GM12878 (cell line): Measurements from ENCODE around the gene ZBTB5. TPM values are rescaled to one million over a fixed set of nuclear protein-coding genes. Genes with fewer than 3 reads are reported as not detected.

Experiments used
- ATAC-seq: fragments of 200-7000 bp; cut with Tn5 transposase; 3 replicates; pipeline ENCODE4 v1.9.1; 2020; ENCODE audit warnings: mild to moderate bottlenecking, moderate library complexity
- BruUV-seq: library from RNA; stranded (reverse); fragments of 400-500 nt; replicated peaks from 2 replicates; lab custom pipeline; 2021; lab: Mats Ljungman, UMichigan
- CTCF ChIA-PET: fragments of 300-600 bp; sonication (Branson Sonifier 250); formaldehyde crosslinking; extraction: SDS; loops from one replicate; lab custom pipeline; 2021; ENCODE audit warnings: inconsistent platforms; lab: Yijun Ruan, JAX
- POLR2A ChIA-PET: fragments of 350-600 bp; formaldehyde crosslinking; extraction: SDS; loops from one replicate; lab custom pipeline; 2021; ENCODE audit warnings: inconsistent platforms; lab: Charles Lee
- RAD21 ChIA-PET: fragments of 300-600 bp; sonication (Branson Sonifier 250); formaldehyde crosslinking; loops from one replicate; lab custom pipeline; 2023; ENCODE audit warnings: antibody characterized with exemption; ENCODE audit not compliant: unreplicated experiment; lab: Charles Lee
- SMC1A ChIA-PET: fragments of 300-600 bp; sonication (Branson Sonifier 250); formaldehyde crosslinking; loops from one replicate; lab custom pipeline; 2023; ENCODE audit not compliant: unreplicated experiment, uncharacterized antibody; lab: Charles Lee
- DNase-seq: peaks from one replicate; pipeline ENCODE4 v3.0.0-alpha.2; 2011; ENCODE audit warnings: low read depth, low spot score
- FAIRE-seq: peaks from 3 replicates; lab custom pipeline; 2011; peaks lifted over from hg19 to GRCh38; lab: Jason Lieb, UNC
- H2AFZ ChIP-seq: 2 replicates; pipeline ENCODE4 v1.6.0; 2011; ENCODE audit warnings: low read depth, low read length, control low read depth; ENCODE audit not compliant: control insufficient read depth
- H3K27ac ChIP-seq: 2 replicates; pipeline ENCODE4 v1.5.1; 2011; ENCODE audit warnings: control low read depth; ENCODE audit not compliant: control insufficient read depth, insufficient read depth
- H3K27me3 ChIP-seq, 2 experiments: replicated peaks in 1 of 2; 2 replicates each; pipeline versions ENCODE4 v1.6.0 to v1.6.1; 2011; ENCODE audit warnings: low read length in 1 of 2; ENCODE audit not compliant: control insufficient read depth in 2 of 2, insufficient read depth in 2 of 2
- H3K36me3 ChIP-seq, 2 experiments: 2 replicates each; pipeline ENCODE4 v1.5.1; 2011; ENCODE audit warnings: low read length in 1 of 2; ENCODE audit not compliant: control insufficient read depth in 2 of 2, insufficient read depth in 2 of 2
- H3K4me1 ChIP-seq: 2 replicates; pipeline ENCODE4 v1.6.1; 2011; ENCODE audit warnings: mild to moderate bottlenecking, low read length, moderate library complexity, mixed read lengths; ENCODE audit not compliant: control insufficient read depth, insufficient read depth
- H3K4me2 ChIP-seq: 2 replicates; pipeline ENCODE4 v1.6.0; 2011; ENCODE audit warnings: control low read depth; ENCODE audit not compliant: control insufficient read depth, insufficient read depth
- H3K4me3 ChIP-seq: fragments of 200-600 bp; sonication (generic); 2 replicates; pipeline ENCODE4 v1.5.1; 2016
- H3K79me2 ChIP-seq: 2 replicates; pipeline ENCODE4 v1.6.0; 2011; ENCODE audit warnings: low read length; ENCODE audit not compliant: control insufficient read depth, insufficient read depth
- H3K9ac ChIP-seq: 2 replicates; pipeline ENCODE4 v1.8.0; 2011; ENCODE audit warnings: low read length, control low read depth, mixed read lengths; ENCODE audit not compliant: control insufficient read depth, insufficient read depth
- H3K9me3 ChIP-seq: replicated peaks from 3 replicates; pipeline ENCODE4 v1.5.1; 2011; ENCODE audit warnings: mild to moderate bottlenecking, low read length; ENCODE audit not compliant: control insufficient read depth, insufficient read depth
- H4K20me1 ChIP-seq: 2 replicates; pipeline ENCODE4 v1.6.0; 2011; ENCODE audit not compliant: control insufficient read depth, insufficient read depth
- ESRRA ChIP-seq: IDR thresholded peaks from 2 replicates; pipeline ENCODE4 v1.6.1; 2012; ENCODE audit warnings: mild to moderate bottlenecking, low read length, improper control_type of control experiment
- FOXM1 ChIP-seq: IDR thresholded peaks from 2 replicates; pipeline ENCODE4 v1.6.1; 2012; ENCODE audit warnings: low read depth, mild to moderate bottlenecking, inconsistent platforms, low read length, moderate library complexity
- MTA2 ChIP-seq: fragments of 450-650 bp; IDR thresholded peaks from 2 replicates; pipeline ENCODE4 v1.6.1; 2016; ENCODE audit warnings: low read depth, mild to moderate bottlenecking, moderate library complexity
- POLR2A ChIP-seq: IDR thresholded peaks from 2 replicates; pipeline ENCODE4 v1.6.1; 2011; ENCODE audit warnings: low read depth, mild to moderate bottlenecking, low read length
- TCF12 ChIP-seq: IDR thresholded peaks from 2 replicates; pipeline ENCODE4 v1.6.1; 2011; ENCODE audit warnings: low read depth, mild to moderate bottlenecking, low read length
- TCF3 ChIP-seq: IDR thresholded peaks from 2 replicates; pipeline ENCODE4 v1.6.1; 2012; ENCODE audit warnings: low read depth, mild to moderate bottlenecking, low read length, borderline replicate concordance; ENCODE audit not compliant: insufficient read depth
- in situ Hi-C: fragments of 300-500 bp; cut with MboI; formaldehyde crosslinking; loops from 9 replicates; pipeline ENCODE4 v1.14.3; 2018; ENCODE audit warnings: mixed read lengths
- intact Hi-C: fragments of 100-400 bp; cut with micrococcal nuclease; formaldehyde crosslinking; loops from one replicate; pipeline ENCODE4 v1.14.2; 2022; ENCODE audit not compliant: unreplicated experiment
- polyA plus RNA-seq, 11 experiments: library from polyadenylated mRNA; depleted of rRNA in 4 of 11; unstranded in 6 of 11; stranded (reverse) in 5 of 11; fragments of >200 nt; fragmentation: Nextera tagmentation in 4 of 11; fragmentation: Illumina TruSeq in 1 of 11; extraction: Ambion mirVana in 4 of 11; extraction: Trizol in 1 of 11; gene quantifications; 1 replicate in 1 of 11; 2 replicates in 10 of 11; pipeline versions ENCODE4 v1.2.1 to v1.2.3, GENCODE V29; 2011 to 2016; ENCODE audit warnings: inconsistent platforms in 2 of 11, missing spikeins in 2 of 11, low read depth in 1 of 11
- total RNA-seq, 4 experiments: library from RNA; depleted of rRNA in 3 of 4; stranded (reverse); fragments of >200 nt in 3 of 4; fragmentation: Illumina TruSeq in 1 of 4; extraction: Trizol in 1 of 4; gene quantifications; 2 replicates each; pipeline versions ENCODE4 v1.2.1 to v1.2.3, GENCODE V29; 2013 to 2021
- TF ChIP-seq, protein P1 (sequence below): fragments of 450-650 bp; IDR thresholded peaks from 2 replicates; pipeline ENCODE4 v1.6.1; 2017; ENCODE audit warnings: borderline replicate concordance
- TF ChIP-seq, protein P2 (sequence below): IDR thresholded peaks from 2 replicates; pipeline ENCODE4 v1.6.1; 2011; ENCODE audit warnings: mild to moderate bottlenecking, low read depth, low read length, moderate library complexity; ENCODE audit not compliant: insufficient replicate concordance
- TF ChIP-seq, protein P3 (sequence below): fragments of 450-650 bp; IDR thresholded peaks from 2 replicates; pipeline ENCODE4 v1.6.1; 2016; ENCODE audit warnings: mild to moderate bottlenecking

Gene ZBTB5
- total and polyA plus RNA-seq, 10 of the 15 experiments (the other 5 are each of a cell fraction or from before 2014, with no cell fraction given), result 1.4 to 32.5 (median 12.1) TPM

- TF ChIP-seq ESRRA, result no peak
- TF ChIP-seq, protein P1, sequence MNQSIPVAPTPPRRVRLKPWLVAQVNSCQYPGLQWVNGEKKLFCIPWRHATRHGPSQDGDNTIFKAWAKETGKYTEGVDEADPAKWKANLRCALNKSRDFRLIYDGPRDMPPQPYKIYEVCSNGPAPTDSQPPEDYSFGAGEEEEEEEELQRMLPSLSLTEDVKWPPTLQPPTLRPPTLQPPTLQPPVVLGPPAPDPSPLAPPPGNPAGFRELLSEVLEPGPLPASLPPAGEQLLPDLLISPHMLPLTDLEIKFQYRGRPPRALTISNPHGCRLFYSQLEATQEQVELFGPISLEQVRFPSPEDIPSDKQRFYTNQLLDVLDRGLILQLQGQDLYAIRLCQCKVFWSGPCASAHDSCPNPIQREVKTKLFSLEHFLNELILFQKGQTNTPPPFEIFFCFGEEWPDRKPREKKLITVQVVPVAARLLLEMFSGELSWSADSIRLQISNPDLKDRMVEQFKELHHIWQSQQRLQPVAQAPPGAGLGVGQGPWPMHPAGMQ, result no peak
These were observed 9.2 kb downstream of the ZBTB5 start (continued) for GRCh38 chr9:37455884-37456647.

GRCh38 chr9:37454238-37454637, 11.0 kb downstream of the ZBTB5 start:
- TF ChIP-seq TCF3, result no peak
- TF ChIP-seq, protein P2, sequence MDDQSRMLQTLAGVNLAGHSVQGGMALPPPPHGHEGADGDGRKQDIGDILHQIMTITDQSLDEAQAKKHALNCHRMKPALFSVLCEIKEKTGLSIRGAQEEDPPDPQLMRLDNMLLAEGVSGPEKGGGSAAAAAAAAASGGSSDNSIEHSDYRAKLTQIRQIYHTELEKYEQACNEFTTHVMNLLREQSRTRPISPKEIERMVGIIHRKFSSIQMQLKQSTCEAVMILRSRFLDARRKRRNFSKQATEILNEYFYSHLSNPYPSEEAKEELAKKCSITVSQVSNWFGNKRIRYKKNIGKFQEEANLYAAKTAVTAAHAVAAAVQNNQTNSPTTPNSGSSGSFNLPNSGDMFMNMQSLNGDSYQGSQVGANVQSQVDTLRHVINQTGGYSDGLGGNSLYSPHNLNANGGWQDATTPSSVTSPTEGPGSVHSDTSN, result no peak
- TF ChIP-seq FOXM1, result no peak
- TF ChIP-seq, protein P3, sequence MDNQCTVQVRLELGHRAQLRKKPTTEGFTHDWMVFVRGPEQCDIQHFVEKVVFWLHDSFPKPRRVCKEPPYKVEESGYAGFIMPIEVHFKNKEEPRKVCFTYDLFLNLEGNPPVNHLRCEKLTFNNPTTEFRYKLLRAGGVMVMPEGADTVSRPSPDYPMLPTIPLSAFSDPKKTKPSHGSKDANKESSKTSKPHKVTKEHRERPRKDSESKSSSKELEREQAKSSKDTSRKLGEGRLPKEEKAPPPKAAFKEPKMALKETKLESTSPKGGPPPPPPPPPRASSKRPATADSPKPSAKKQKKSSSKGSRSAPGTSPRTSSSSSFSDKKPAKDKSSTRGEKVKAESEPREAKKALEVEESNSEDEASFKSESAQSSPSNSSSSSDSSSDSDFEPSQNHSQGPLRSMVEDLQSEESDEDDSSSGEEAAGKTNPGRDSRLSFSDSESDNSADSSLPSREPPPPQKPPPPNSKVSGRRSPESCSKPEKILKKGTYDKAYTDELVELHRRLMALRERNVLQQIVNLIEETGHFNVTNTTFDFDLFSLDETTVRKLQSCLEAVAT, result no peak
- TF ChIP-seq TCF12, result no peak
- no peak for TF ChIP-seq MTA2
- TF ChIP-seq POLR2A, result no peak
- no peaks in the 10 kb centered on the region; the same call in 2 of the 3 replicates for H3K9me3 ChIP-seq
- ATAC-seq (no peak), FAIRE-seq (no peak), DNase-seq (no peak)
- no peak overlapping the region for H3K27ac ChIP-seq
- H2AFZ ChIP-seq, result no peak overlapping the region
- H3K27me3 ChIP-seq, result no peaks in the 10 kb centered on the region
- in situ Hi-C loops (no loop called here), intact Hi-C loops (no loop called here)
- CTCF ChIA-PET, result interaction anchor here (0.8 kb wide), 1 partner anchor 14 kb away, joined by 3 read pairs; no protein-coding TSS in a partner anchor
- H3K9ac ChIP-seq, result no peak overlapping the region
- H3K4me3 ChIP-seq, result no peak overlapping the region
- POLR2A ChIA-PET, result interaction anchor here (1.1 kb wide), 1 partner anchor 10 kb away, joined by 3 read pairs; no protein-coding TSS in a partner anchor
- peaks cover 13% of the 10 kb centered on the region for H3K4me1 ChIP-seq
- peaks cover 0 to 7% of the 10 kb centered on the region in 2 experiments; a peak in 2 of 4 replicates for H3K36me3 ChIP-seq
- peaks cover 71% of the 10 kb centered on the region for H3K79me2 ChIP-seq
- H4K20me1 ChIP-seq, result no peaks in the 10 kb centered on the region
- SMC1A ChIA-PET, result interaction anchor here (6.5 kb wide), 1 partner anchor 9 kb away, joined by 33 read pairs; the partner anchor contains the start of gene ZBTB5
- BruUV-seq, result no TSS peak
- RAD21 ChIA-PET, result interaction anchor here (3.2 kb wide), 1 partner anchor 9 kb away, joined by 8 read pairs; no protein-coding TSS in a partner anchor
- H3K4me2 ChIP-seq, result no peak overlapping the region
